WTC11 (cell line): ENCODE measurements around the gene ZNF521. TPM values are rescaled to one million over a fixed set of nuclear protein-coding genes. Genes with fewer than 3 reads are reported as not detected.

ENCODE experiments used
- ATAC-seq: fragments of 200-7000 bp; cut with Tn5 transposase; 2 replicates; pipeline ENCODE4 v1.10.0; 2021; ENCODE audit warnings: mild to moderate bottlenecking, moderate library complexity
- CTCF ChIA-PET: fragments of 300-600 bp; sonication (Branson Sonifier 250); formaldehyde crosslinking; loops from one replicate; lab custom pipeline; 2021; ENCODE audit warnings: antibody characterized with exemption; lab: Charles Lee
- POLR2A ChIA-PET: fragments of 350-600 bp; sonication (Branson Sonifier 250); formaldehyde crosslinking; loops from one replicate; lab custom pipeline; 2021; ENCODE audit warnings: antibody characterized with exemption; lab: Charles Lee
- DNase-seq: peaks from one replicate; pipeline ENCODE4 v3.0.0; 2021; ENCODE audit warnings: low spot score
- H3K27ac Mint-ChIP-seq: 2 replicates; pipeline ENCODE4 v1.8.0; 2021; ENCODE audit warnings: mixed read lengths
- H3K27me3 Mint-ChIP-seq: 2 replicates; pipeline ENCODE4 v1.8.0; 2021; ENCODE audit warnings: low read depth, mild to moderate bottlenecking, moderate library complexity, mixed read lengths
- H3K36me3 Mint-ChIP-seq: 2 replicates; pipeline ENCODE4 v1.8.0; 2021; ENCODE audit warnings: mixed read lengths
- H3K4me1 Mint-ChIP-seq: 2 replicates; pipeline ENCODE4 v1.8.0; 2022; ENCODE audit warnings: mixed read lengths
- H3K4me3 Mint-ChIP-seq: 2 replicates; pipeline ENCODE4 v1.8.0; 2021; ENCODE audit warnings: mild to moderate bottlenecking, moderate library complexity, mixed read lengths
- H3K9me3 Mint-ChIP-seq: 2 replicates; pipeline ENCODE4 v1.8.0; 2021; ENCODE audit warnings: mixed read lengths
- ETV6 ChIP-seq: sonication (generic); formaldehyde crosslinking; IDR thresholded peaks from 2 replicates; pipeline ENCODE4 v1.8.1; 2022; ENCODE audit warnings: mild to moderate bottlenecking, missing genetic modification reagents
- GRHL2 ChIP-seq: fragments of 250-450 bp; sonication (Bioruptor Pico); IDR thresholded peaks from 2 replicates; pipeline ENCODE4 v1.8.0; 2022; ENCODE audit warnings: mild to moderate bottlenecking, moderate library complexity; ENCODE audit not compliant: insufficient replicate concordance, severe bottlenecking
- NR2C2 ChIP-seq: sonication (generic); formaldehyde crosslinking; IDR thresholded peaks from 2 replicates; pipeline ENCODE4 v1.8.0; 2022; ENCODE audit warnings: mild to moderate bottlenecking, missing genetic modification reagents
- SMAD4 ChIP-seq: sonication (generic); formaldehyde crosslinking; IDR thresholded peaks from 2 replicates; pipeline ENCODE4 v1.8.0; 2022; ENCODE audit warnings: mild to moderate bottlenecking, missing genetic modification reagents
- TCF7 ChIP-seq: sonication (generic); formaldehyde crosslinking; IDR thresholded peaks from 2 replicates; pipeline ENCODE4 v1.8.0; 2022; ENCODE audit warnings: mild to moderate bottlenecking, low read depth, missing genetic modification reagents, moderate library complexity
- ZBTB21 ChIP-seq: sonication (generic); formaldehyde crosslinking; IDR thresholded peaks from 2 replicates; pipeline ENCODE4 v1.8.1; 2023; ENCODE audit warnings: mild to moderate bottlenecking, missing genetic modification reagents, borderline replicate concordance
- total RNA-seq: library from RNA; stranded (reverse); gene quantifications from 3 replicates; pipeline ENCODE4 v1.2.3, GENCODE V29; 2021
- TF ChIP-seq, protein P1 (sequence below): sonication (generic); formaldehyde crosslinking; IDR thresholded peaks from 2 replicates; pipeline ENCODE4 v1.8.0; 2022; ENCODE audit warnings: mild to moderate bottlenecking, missing genetic modification reagents
- TF ChIP-seq, protein P2 (sequence below): sonication (generic); formaldehyde crosslinking; IDR thresholded peaks from 2 replicates; pipeline ENCODE4 v1.8.1; 2022; ENCODE audit warnings: mild to moderate bottlenecking, moderate library complexity, missing genetic modification reagents
- TF ChIP-seq, protein P3 (sequence below): sonication (generic); formaldehyde crosslinking; IDR thresholded peaks from 2 replicates; pipeline ENCODE4 v1.8.1; 2022; ENCODE audit warnings: mild to moderate bottlenecking, missing genetic modification reagents, moderate library complexity, borderline replicate concordance
- TF ChIP-seq, protein P4 (sequence below): fragments of 250-450 bp; sonication (Bioruptor Pico); IDR thresholded peaks from 2 replicates; pipeline ENCODE4 v2.1.2; 2022; ENCODE audit warnings: mild to moderate bottlenecking, moderate library complexity
- TF ChIP-seq, protein P5 (sequence below): fragments of 250-450 bp; sonication (Bioruptor Pico); IDR thresholded peaks from 2 replicates; pipeline ENCODE4 v1.8.0; 2021; ENCODE audit warnings: mild to moderate bottlenecking
- TF ChIP-seq, protein P6 (sequence below): sonication (generic); formaldehyde crosslinking; IDR thresholded peaks from 2 replicates; pipeline ENCODE4 v1.8.1; 2023; ENCODE audit warnings: mild to moderate bottlenecking, missing genetic modification reagents
- TF ChIP-seq, protein P7 (sequence below): sonication (generic); formaldehyde crosslinking; IDR thresholded peaks from 2 replicates; pipeline ENCODE4 v1.8.0; 2022; ENCODE audit warnings: missing genetic modification reagents
- TF ChIP-seq, protein P8 (sequence below): sonication (generic); formaldehyde crosslinking; IDR thresholded peaks from 2 replicates; pipeline ENCODE4 v1.8.1; 2023; ENCODE audit warnings: mild to moderate bottlenecking, missing genetic modification reagents, moderate library complexity
- TF ChIP-seq, protein P9 (sequence below): sonication (generic); formaldehyde crosslinking; IDR thresholded peaks from 2 replicates; pipeline ENCODE4 v1.8.1; 2023; ENCODE audit warnings: mild to moderate bottlenecking, moderate library complexity, missing genetic modification reagents

The ZNF521 gene
- total RNA-seq, 1 experiment from 2014 or later: 15.3 TPM

DNA sequence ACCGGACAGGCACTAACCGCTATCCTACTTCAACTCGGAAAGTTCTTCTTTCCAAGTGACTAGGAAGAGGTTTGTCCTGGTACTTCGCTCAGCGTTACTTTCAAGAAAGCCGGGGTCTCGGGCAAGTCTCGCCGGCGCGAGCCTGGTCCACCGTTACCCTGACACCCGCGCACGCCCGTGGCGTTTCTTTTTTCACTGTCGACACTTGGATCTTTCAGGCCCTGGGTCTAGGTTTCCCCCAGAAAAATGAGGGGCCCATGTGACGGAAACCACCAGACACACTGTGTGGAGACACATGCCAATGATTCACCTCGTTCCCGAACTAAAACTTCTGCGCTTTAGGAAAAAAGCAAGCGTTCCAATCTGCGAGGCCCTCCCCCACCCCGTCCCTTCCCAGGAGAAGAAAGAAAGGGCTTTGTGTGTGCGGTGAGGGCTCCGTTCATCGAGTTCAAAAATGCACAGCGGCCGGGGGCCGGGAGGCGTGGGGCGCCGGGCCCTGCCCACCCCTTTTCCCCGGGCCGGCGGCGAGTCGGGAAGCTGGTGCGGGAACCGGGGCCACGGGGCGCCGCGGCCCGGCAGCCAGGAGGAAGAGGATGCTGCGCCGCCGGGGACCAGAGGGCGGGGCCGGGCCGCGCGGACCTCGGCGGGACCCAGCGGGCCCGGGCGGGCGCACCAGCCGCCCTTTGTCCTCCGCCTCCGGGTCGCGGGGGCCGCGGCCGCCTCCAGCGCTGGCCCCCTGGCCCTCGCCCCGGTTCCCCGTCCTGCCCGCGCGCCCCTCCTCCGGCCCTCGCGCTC, 2.6 kb downstream of the ZNF521 start:
- Mint-ChIP-seq H3K36me3 (no peaks in the 10 kb centered on the region), H3K4me1 (peaks cover 32% of the 10 kb centered on the region), H3K4me3 (peak overlapping the region; percentile 97), H3K27ac (peak overlapping the region; percentile 74; the same call in 1 of the 2 replicates), H3K9me3 (no peaks in the 10 kb centered on the region), H3K27me3 (peaks cover 43% of the 10 kb centered on the region)
- CTCF ChIA-PET: no interaction called here
- ATAC-seq (peak; percentile 36), DNase-seq (peak; percentile 33)
- POLR2A ChIA-PET: interaction anchor here (0.7 kb wide), 1 partner anchor 546 kb away, joined by 5 read pairs; no protein-coding TSS in a partner anchor
- TF ChIP-seq, protein P1, sequence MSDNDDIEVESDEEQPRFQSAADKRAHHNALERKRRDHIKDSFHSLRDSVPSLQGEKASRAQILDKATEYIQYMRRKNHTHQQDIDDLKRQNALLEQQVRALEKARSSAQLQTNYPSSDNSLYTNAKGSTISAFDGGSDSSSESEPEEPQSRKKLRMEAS (CRISPR knock-in tag): peak; percentile 15; the same call in 1 of the 2 replicates
- TF ChIP-seq, protein P2, sequence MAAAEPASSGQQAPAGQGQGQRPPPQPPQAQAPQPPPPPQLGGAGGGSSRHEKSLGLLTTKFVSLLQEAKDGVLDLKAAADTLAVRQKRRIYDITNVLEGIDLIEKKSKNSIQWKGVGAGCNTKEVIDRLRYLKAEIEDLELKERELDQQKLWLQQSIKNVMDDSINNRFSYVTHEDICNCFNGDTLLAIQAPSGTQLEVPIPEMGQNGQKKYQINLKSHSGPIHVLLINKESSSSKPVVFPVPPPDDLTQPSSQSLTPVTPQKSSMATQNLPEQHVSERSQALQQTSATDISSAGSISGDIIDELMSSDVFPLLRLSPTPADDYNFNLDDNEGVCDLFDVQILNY: no peak
- TF ChIP-seq ETV6: peak; percentile 31; the same call in 1 of the 2 replicates

DNA sequence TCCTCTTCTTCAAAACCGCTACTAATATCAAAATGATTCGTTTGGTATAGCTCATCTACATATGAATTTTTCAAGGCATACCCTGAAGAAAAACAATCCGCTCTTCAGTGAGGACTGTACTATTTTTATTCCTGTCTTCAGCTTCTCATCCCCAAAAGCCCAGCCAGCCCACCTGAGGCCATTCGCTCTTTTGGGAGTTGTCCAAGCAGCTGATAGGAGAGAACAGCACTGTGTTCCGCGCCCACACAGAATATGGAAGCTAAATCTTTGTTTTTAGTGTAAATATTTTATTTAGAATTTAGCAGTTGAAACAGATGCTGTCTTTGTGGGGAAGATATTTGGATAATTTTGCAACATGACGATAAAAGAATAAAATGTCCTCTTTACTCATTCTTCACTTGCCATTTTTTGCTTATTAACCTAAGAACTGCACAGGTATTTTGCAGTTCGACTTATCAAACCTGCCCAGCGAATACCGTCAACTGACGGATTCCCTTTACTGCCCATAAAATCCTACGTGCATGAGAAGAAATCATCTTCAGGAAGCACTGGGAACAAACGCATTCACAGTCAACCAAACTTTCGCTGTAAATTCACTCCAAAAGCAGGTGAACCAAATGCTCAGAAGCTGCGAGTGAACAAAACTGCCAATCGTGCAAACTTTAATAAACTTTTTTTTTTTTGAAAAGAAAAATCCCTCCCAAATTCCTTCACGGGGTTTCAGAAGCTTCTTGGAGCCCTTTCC, 3.4 kb downstream of the ZNF521 start:
- POLR2A ChIA-PET: no interaction called here
- peaks cover 35% of the 10 kb centered on the region for H3K27me3 Mint-ChIP-seq
- ATAC-seq (no peak), DNase-seq (no peak)
- no peak overlapping the region for H3K27ac Mint-ChIP-seq
- H3K4me1 Mint-ChIP-seq: peaks cover 33% of the 10 kb centered on the region
- peak overlapping the region; percentile 87 for H3K4me3 Mint-ChIP-seq
- no peaks in the 10 kb centered on the region for H3K9me3 Mint-ChIP-seq
- no peaks in the 10 kb centered on the region for H3K36me3 Mint-ChIP-seq
- CTCF ChIA-PET: no interaction called here
- TF ChIP-seq TCF7 (no peak), GRHL2 (CRISPR knock-in tag) (no peak), NR2C2 (CRISPR knock-in tag) (no peak), SMAD4 (no peak), ZBTB21 (no peak)
- TF ChIP-seq, protein P3, sequence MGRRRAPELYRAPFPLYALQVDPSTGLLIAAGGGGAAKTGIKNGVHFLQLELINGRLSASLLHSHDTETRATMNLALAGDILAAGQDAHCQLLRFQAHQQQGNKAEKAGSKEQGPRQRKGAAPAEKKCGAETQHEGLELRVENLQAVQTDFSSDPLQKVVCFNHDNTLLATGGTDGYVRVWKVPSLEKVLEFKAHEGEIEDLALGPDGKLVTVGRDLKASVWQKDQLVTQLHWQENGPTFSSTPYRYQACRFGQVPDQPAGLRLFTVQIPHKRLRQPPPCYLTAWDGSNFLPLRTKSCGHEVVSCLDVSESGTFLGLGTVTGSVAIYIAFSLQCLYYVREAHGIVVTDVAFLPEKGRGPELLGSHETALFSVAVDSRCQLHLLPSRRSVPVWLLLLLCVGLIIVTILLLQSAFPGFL (CRISPR knock-in tag): no peak
- TF ChIP-seq, protein P4, sequence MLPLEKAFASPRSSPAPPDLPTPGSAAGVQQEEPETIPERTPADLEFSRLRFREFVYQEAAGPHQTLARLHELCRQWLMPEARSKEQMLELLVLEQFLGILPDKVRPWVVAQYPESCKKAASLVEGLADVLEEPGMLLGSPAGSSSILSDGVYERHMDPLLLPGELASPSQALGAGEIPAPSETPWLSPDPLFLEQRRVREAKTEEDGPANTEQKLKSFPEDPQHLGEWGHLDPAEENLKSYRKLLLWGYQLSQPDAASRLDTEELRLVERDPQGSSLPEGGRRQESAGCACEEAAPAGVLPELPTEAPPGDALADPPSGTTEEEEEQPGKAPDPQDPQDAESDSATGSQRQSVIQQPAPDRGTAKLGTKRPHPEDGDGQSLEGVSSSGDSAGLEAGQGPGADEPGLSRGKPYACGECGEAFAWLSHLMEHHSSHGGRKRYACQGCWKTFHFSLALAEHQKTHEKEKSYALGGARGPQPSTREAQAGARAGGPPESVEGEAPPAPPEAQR (CRISPR knock-in tag): no peak
- TF ChIP-seq, protein P5, sequence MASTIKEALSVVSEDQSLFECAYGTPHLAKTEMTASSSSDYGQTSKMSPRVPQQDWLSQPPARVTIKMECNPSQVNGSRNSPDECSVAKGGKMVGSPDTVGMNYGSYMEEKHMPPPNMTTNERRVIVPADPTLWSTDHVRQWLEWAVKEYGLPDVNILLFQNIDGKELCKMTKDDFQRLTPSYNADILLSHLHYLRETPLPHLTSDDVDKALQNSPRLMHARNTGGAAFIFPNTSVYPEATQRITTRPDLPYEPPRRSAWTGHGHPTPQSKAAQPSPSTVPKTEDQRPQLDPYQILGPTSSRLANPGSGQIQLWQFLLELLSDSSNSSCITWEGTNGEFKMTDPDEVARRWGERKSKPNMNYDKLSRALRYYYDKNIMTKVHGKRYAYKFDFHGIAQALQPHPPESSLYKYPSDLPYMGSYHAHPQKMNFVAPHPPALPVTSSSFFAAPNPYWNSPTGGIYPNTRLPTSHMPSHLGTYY (CRISPR knock-in tag): no peak
- TF ChIP-seq, protein P6, sequence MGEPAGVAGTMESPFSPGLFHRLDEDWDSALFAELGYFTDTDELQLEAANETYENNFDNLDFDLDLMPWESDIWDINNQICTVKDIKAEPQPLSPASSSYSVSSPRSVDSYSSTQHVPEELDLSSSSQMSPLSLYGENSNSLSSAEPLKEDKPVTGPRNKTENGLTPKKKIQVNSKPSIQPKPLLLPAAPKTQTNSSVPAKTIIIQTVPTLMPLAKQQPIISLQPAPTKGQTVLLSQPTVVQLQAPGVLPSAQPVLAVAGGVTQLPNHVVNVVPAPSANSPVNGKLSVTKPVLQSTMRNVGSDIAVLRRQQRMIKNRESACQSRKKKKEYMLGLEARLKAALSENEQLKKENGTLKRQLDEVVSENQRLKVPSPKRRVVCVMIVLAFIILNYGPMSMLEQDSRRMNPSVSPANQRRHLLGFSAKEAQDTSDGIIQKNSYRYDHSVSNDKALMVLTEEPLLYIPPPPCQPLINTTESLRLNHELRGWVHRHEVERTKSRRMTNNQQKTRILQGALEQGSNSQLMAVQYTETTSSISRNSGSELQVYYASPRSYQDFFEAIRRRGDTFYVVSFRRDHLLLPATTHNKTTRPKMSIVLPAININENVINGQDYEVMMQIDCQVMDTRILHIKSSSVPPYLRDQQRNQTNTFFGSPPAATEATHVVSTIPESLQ (CRISPR knock-in tag): no peak
- TF ChIP-seq, protein P7, sequence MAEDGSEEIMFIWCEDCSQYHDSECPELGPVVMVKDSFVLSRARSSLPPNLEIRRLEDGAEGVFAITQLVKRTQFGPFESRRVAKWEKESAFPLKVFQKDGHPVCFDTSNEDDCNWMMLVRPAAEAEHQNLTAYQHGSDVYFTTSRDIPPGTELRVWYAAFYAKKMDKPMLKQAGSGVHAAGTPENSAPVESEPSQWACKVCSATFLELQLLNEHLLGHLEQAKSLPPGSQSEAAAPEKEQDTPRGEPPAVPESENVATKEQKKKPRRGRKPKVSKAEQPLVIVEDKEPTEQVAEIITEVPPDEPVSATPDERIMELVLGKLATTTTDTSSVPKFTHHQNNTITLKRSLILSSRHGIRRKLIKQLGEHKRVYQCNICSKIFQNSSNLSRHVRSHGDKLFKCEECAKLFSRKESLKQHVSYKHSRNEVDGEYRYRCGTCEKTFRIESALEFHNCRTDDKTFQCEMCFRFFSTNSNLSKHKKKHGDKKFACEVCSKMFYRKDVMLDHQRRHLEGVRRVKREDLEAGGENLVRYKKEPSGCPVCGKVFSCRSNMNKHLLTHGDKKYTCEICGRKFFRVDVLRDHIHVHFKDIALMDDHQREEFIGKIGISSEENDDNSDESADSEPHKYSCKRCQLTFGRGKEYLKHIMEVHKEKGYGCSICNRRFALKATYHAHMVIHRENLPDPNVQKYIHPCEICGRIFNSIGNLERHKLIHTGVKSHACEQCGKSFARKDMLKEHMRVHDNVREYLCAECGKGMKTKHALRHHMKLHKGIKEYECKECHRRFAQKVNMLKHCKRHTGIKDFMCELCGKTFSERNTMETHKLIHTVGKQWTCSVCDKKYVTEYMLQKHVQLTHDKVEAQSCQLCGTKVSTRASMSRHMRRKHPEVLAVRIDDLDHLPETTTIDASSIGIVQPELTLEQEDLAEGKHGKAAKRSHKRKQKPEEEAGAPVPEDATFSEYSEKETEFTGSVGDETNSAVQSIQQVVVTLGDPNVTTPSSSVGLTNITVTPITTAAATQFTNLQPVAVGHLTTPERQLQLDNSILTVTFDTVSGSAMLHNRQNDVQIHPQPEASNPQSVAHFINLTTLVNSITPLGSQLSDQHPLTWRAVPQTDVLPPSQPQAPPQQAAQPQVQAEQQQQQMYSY: no peak
- TF ChIP-seq, protein P8, sequence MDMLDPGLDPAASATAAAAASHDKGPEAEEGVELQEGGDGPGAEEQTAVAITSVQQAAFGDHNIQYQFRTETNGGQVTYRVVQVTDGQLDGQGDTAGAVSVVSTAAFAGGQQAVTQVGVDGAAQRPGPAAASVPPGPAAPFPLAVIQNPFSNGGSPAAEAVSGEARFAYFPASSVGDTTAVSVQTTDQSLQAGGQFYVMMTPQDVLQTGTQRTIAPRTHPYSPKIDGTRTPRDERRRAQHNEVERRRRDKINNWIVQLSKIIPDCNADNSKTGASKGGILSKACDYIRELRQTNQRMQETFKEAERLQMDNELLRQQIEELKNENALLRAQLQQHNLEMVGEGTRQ (CRISPR knock-in tag): no peak
- TF ChIP-seq, protein P9, sequence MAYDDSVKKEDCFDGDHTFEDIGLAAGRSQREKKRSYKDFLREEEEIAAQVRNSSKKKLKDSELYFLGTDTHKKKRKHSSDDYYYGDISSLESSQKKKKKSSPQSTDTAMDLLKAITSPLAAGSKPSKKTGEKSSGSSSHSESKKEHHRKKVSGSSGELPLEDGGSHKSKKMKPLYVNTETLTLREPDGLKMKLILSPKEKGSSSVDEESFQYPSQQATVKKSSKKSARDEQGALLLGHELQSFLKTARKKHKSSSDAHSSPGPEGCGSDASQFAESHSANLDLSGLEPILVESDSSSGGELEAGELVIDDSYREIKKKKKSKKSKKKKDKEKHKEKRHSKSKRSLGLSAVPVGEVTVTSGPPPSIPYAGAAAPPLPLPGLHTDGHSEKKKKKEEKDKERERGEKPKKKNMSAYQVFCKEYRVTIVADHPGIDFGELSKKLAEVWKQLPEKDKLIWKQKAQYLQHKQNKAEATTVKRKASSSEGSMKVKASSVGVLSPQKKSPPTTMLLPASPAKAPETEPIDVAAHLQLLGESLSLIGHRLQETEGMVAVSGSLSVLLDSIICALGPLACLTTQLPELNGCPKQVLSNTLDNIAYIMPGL (CRISPR knock-in tag): no peak
- TF ChIP-seq, protein P2: no peak
